Measurements from ENCODE around the gene PRDX3.

DNA sequence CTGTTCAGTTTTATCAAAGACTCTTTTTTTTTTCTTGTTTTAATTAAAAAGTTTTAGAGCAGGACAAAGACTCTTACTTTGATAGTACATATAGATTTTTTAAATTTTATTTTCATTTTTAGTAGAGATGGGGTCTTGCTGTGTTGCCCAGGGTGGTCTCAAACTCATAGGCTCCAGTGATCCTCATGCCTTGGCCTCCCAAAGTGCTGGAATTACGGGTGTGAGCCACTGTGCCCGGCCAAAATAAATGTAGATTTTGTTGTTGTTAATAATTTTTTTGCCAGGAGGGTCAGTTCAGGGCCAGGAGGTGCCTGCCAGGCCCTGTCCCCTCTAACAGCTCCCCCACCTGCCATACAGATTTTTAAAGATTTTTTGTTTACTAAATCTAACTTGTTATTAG lies 57.7 kb downstream of the PRDX3 start:
- TF ChIP-seq, protein P1, sequence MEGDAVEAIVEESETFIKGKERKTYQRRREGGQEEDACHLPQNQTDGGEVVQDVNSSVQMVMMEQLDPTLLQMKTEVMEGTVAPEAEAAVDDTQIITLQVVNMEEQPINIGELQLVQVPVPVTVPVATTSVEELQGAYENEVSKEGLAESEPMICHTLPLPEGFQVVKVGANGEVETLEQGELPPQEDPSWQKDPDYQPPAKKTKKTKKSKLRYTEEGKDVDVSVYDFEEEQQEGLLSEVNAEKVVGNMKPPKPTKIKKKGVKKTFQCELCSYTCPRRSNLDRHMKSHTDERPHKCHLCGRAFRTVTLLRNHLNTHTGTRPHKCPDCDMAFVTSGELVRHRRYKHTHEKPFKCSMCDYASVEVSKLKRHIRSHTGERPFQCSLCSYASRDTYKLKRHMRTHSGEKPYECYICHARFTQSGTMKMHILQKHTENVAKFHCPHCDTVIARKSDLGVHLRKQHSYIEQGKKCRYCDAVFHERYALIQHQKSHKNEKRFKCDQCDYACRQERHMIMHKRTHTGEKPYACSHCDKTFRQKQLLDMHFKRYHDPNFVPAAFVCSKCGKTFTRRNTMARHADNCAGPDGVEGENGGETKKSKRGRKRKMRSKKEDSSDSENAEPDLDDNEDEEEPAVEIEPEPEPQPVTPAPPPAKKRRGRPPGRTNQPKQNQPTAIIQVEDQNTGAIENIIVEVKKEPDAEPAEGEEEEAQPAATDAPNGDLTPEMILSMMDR (IDR thresholded peaks at IDR 0.05) = no peak
- no peak for TF ChIP-seq POLR2A (IDR thresholded peaks at IDR 0.05)
